Esophagus squamous epithelium (tissue), 4 donors: ENCODE measurements around the gene KRT31.

Experiments
- CTCF ChIP-seq, 6 experiments: fragments of 450-650 bp in 4 of 6; fragments of 200-600 bp in 2 of 6; sonication (generic) in 2 of 6; IDR thresholded peaks; one replicate each; pipeline ENCODE4 v1.5.1; 2016 to 2019; ENCODE audit warnings: antibody characterized with exemption in 6 of 6, mild to moderate bottlenecking in 4 of 6, moderate library complexity in 4 of 6
- POLR2A ChIP-seq, 4 donors: fragments of 450-650 bp; IDR thresholded peaks; one replicate each; pipeline ENCODE4 v1.6.1; 2017; ENCODE audit warnings: antibody characterized with exemption in 4 of 4, mild to moderate bottlenecking in 4 of 4, moderate library complexity in 3 of 4

GRCh38 chr17:41403404-41404023 is 6.1 kb upstream of the KRT31 start:
- TF ChIP-seq POLR2A (IDR thresholded peaks at IDR 0.05) (no peak), CTCF (IDR thresholded peaks at IDR 0.05) (no peak)
